ENCODE measurements around the gene NME4.

NME4 gene

DNA sequence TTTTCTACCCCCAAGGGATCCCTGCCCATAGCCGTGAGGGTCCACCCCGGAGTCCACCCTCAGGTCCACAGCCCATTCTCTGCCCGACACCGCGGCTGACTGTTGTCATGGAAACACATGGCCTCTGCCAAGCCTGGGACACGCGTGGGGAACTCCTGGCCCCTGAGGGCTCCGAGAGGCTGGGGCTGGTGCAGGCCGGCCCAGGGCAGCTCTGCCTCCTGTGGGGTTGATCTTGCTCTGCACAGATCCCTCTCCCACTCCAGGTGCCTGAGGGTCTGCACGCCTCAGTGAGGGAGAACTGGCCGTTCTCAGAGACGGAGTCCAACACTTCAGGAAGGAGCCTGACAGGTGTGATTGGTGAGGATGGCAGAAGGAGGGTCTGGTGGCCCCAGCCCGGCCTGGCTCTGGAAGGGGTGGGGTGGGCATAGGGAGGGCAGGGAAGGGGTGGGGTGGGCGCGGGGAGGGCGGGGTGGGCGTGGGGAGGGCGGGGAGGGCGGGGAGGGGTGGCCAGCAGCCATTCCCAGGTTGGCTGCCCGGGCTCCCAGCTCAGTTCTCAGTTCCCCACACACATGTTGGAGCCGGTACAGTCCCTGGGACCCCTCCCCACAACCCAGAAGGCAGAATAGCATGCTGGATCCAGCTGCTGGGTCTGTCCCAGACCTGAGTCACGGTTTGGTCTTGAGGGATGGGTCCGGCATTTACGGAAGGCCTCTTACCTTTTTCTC, 33.1 kb upstream of the NME4 start:
- no peak for DNase-seq (ENCODE audit: low read depth)

DNA sequence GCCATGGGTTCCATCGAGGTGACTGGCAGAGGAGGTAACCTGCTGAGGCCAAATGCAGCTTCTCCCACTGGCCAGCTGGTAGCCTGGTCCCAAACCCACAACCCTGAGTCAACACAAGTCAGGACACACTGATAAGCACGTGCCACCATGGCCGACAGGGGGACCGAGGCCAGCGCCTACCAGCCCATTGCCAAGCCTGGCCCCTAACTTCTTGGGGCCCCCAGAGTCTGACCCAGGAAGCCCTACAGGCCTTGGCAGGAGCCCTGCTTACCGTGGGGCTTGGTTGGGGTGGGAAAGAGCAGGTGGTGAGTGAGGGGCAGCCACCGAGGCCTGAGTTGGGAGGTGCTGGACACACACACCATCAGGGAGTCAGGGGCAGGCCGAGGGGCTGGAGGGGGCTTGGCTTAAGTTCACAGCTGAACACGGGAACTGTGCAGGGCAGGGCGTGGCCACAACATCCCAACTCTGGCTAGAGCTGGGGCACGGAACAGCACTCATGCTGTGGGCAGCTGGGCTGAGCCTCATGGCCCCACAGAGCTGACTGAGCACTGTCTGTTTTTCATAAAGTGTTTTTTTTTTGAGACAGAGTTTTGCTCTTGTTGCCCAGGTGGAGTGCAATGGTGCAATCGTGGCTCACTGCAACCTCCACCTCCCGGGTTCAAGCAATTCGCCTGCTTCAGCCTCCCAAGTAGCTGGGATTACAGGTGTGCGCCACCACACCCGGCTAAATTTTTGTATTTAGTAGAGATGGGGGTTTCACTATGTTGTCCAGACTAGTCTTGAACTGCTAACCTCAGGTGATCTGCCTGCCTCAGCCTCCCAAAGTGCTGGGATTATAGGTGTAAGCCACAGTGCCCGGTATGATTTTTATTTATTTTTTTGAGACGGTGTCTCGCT, 32.2 kb upstream of the NME4 start:
- no peak for DNase-seq (ENCODE audit: low read depth)

DNA sequence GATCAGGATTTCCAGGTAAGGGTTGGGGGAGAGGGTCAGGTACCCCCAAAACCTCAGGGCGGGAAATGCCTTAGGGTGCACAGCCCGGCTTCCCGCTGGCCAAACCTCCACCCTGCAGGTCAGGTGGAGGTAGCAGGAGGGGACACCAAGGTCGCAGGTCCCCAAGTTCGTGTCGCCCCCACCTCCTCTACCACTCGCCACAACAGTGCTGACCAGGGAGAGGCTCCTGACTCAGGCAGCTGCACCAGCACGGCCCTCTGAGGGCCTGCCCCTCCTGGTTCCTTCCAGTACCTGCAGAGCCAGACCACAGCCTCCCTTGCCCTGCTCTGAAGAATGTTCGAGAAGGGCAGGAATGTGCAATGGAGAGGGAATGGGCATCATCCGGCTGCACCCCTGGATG, 30.5 kb upstream of the NME4 start:
- no peak for DNase-seq (ENCODE audit: low read depth)

DNA sequence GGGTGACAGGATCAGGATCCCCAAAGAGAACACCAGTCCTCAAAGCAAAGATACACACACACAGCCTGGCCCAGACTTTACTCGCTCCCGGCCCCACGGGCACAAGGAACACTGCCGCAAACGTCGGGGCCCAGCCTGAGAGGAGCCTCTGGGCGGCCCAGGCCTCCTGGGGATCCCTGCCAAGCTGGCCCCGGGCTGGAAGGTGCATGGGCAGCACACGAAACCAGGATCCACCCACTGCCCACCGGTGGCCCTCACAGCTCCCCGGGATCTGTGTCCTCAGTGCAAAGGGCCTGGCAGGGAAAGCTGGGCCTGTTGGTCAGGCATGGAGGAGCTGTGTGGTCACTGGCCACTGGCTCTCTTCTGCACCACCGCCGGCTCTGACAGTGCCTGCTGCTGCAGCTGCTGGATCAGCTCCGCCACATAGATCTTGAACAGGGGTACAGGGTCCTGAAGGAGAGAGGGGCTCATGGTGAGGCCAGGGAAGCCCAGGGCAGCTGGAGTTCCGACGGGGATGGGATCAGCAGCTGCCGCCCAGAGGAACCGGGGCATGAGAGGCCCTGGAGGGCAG, 29.6 kb upstream of the NME4 start:
- DNase-seq (ENCODE audit: low read depth): no peak

DNA sequence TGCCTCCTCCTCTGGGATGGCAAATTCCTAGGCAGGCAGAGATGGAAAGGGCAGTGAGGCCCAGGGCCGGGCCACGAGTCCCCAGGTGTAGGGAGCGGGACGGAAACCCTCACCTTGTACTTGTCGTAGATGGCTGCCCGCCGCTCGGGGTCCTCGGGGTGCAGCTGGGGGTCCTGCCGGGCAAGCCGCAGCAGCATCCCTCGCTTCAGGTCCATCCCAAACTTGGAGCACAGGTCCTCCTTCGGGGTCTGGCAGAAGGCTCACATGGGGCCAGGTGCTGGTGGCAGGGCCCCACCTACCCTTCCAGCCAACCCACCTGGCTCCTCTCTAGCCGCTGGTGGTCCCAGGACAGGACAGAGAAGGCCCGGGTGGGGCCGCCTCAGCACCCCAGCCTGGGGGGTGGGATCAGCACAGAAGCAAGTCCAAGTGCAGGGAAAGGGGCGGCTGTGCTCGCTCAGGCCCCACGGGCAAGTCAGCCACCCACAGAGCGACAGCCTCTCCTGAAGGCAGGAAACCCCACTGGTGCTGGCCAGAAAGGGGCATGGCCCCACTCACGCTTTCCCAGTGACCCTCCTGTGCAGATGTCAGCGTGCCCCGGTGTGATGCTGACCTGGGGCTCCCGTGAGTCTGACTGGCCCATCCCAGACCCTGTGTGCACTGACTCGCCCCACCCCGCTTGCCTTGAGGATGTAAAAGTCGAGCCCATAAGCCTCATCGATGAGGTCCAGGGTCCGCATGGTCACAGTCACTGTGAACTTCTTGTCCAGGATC, 28.4 kb upstream of the NME4 start:
- DNase-seq (ENCODE audit: low read depth): no peak

DNA sequence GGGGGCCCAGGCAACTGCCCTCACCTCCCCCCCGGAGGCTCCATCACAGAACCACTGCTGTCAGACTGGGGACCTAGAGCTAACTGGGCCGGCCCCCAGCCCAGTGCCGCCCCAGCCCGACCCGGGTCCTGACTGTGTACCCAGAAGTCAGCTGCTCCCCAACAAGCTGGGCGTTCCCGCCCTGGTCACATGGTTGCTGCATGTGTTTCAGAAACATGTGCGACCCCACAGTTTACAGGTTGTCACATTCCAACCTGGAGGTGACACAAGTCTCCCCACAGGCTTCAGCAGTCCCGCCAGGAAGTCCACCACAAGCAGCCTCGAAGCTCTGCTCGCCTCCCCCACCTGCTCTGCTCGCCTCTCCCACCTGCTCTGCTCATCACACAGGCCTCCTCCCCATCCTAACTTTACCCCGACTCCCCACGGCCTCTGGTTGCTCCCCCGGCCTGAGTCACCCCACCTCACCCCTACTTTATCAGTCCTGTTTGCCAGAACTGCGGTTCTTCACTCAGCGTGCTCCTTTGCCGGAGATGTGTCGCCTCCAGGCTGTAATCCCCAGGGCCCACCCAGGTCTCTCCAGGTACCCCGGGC, 27.6 kb upstream of the NME4 start:
- no peak for DNase-seq (ENCODE audit: low read depth)

DNA sequence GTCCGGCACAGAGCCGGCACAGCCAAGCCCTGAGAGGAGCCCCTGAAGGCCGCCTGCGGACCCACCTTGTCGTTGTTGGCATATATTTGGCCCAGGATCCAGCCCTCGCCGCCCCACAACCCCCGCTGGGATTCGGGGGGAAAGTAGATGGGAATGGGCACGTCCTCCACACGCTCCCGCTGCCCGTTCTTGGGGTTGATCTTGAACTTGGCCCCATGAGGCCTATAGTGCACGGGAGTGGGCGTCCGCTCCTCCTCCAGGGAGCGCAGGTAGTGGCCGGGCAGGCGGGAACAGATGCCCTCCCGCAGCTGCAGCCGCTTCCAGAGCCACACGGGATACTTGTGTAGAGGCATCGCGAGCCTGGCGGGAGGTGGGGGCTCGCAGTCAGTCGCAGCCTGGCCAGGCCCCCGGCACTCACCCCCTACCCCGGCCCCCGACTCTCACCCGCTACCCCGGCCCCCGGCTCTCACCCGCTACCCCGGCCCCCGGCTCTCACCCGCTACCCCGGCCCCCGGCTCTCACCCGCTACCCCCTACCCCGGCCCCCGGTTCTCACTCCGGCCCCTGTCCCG, 27.0 kb upstream of the NME4 start:
- DNase-seq (ENCODE audit: low read depth): no peak

DNA sequence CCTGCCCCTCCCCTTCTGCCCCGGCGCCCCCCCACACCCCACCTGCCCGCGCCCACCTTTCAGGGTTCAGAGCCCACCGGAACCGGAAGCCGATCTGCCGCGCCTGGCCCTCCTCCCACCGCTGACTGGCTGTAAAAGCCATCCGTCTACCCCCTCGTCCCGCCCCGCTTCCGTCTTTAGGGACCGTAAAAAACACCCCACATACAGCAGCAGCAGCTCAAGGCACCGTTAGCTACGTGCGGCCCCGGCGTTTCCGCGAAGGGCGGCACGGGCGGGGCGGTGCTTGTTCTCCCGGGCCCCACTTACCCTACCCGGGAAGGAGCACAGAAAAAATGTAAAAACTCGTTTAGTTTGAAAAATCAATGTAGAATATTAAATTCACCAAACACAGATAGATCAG, 26.6 kb upstream of the NME4 start, which contains the start of gene MRPL28:
Gene MRPL28 (minus strand): TSS at position 96 of the 400 bp plus-strand sequence. CDS start 320 bp downstream, outside the sequence.
- DNase-seq (ENCODE audit: low read depth): peak; percentile 82

DNA sequence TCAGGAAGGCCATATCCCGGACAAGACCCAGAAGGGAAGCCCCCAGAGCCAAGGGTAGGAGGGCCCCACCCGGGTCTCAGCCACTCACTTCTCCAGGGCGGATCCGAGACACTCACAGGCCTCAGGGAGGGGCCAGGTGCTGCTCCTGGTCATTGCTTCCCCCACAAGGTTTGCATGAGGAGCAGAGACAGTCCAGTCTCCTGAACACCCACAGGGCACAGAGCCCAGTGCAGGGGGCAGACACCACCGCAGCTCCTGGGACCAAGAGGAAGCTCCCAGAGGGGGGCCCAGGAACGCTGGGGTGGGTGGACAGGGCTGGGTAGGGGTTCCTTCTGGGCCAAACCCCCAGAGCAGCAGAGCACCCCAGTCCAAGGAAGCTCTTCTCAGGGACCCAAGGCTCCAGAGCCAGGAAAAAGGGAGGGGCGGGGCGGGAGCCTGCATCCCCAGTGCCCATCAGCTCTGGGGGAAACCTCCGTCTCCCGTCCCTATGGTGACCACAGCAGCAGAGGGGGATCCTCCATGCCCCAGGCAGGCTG, 26.0 kb upstream of the NME4 start:
- DNase-seq (ENCODE audit: low read depth): no peak

DNA sequence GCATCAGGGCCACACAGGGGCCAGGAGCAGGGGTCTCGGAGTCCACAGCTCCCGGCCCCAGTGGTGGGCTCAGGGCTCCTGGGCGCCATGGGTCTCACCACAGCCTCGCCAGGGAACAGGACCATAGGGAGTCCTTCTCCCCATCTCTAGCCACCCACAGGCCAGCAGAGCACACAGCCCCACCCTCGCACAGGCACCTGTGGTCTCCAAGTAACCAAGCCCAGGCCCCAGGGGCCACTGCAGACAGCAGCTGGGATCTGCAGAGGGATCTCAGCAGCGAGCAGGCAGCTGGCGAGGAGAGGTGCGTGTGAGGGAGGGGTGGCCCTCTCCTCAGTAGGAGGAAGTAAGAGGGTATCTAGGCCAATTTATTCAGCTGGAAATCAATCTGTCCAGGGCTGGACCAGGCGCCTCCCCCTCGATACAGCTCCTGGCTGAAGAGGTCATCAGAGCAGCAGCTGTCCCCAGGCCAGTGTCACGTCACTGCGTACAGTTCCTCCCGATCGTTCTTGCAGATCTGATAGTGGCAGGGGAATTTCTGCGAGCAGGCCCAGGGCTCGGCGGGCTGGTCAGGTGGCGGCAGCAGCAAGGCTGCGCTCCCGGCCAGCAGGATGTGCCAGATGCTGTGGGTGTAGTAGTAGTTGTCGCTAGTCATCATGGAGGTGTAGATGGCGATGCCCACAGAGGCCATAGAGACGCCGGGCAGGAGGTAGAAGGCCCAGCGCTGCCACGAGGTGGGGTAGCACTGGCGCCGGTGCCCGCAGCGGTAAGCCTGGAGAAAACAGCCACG, 25.3 kb upstream of the NME4 start:
- no peak for DNase-seq (ENCODE audit: low read depth)

DNA sequence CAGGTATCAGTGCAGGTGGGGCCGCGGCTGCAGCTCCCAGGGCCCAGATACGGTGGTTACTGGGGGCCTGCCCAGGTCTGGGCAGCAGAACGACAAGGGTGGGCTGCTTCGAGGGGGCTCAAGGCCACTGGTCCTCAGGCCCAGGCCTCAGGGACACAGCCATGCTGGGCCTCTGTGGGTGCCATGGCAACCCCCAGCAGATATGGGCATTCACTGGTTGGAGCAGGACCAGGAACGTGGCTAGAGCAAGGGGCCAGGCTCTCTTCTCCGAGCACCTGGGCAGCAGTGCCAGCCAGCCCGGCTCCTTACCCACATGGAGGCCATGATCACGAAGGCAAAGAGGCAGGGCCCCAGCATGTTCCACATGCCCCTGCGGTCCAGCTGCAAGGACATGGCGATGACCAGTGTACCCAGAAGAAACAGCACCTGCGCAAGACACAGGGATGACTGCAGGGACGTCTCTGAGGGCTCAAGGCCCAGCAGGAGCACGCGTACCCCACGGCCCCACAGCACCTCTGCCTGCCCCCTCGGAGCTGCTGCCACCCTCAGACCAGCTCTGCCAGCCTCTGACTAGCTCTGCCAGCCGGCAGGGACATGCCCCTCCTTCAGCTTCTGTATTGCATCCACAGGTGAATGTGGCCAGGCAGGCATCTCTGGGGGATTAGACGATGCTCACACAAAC, 24.6 kb upstream of the NME4 start:
- DNase-seq (ENCODE audit: low read depth): no peak

DNA sequence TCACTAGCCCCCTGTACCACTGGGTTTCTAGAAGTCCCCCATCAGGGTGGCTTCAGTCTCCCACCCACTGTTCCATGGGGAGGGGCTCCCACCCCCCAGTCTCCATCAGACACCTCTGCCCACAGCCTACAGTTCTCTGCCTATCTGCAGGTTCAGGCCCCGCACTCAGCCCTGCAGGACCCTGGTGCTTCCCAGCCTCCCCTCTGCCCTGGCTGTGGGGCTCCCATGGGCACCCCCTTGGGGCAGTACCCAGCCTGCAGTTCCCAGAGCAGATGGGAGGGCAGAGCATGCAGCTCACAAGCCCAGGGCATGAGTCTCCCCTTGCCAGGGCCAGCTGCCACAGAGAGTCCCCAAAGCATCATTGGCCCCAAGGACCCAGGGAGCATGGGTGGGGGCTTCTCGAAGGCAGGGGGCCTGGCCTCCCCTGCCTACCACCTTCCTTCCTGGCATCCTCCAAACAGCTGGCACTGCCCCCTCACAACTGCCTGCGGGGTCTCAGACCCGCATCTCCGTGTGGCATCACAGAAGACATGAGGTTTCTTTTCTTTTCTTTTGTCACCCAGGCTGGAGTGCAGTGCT, 23.9 kb upstream of the NME4 start:
- DNase-seq (ENCODE audit: low read depth): no peak

DNA sequence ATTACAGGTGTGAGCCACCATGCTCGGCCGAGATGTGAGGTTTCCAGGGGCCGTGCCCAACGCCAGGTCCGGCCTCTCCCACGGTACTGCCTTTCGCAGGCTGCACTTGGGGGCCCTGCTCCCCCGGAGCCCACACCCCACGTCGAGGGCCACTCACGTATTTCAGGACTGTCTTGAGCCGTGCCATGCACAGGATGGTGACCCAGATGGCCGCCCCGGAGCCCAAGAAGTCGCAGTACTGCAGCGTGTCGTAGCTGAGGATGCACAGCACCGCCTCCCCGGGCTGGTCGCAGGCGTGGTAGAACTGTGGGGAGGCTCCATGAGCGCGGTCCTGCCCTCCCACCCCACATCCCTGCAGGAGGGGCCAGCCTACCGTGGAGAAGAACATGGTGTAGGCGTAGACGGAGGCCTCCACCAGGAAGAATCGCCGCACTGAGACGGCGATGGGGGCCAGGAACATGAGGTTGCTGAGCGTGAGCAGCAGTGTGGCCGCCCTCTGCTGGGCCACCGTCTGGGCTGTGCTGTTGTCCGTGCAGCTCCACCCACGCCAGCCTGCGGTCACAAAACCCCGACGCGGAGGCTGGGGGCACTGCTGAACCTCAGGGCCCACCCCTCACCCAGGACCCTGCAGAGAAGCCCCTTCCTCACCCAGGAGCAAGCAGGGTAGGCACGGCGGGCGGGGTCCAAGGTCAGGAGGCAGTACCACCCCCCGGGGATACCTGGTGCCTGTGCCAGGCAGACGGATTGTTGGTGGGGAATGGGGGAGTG, 23.0 kb upstream of the NME4 start:
- no peak for DNase-seq (ENCODE audit: low read depth)

DNA sequence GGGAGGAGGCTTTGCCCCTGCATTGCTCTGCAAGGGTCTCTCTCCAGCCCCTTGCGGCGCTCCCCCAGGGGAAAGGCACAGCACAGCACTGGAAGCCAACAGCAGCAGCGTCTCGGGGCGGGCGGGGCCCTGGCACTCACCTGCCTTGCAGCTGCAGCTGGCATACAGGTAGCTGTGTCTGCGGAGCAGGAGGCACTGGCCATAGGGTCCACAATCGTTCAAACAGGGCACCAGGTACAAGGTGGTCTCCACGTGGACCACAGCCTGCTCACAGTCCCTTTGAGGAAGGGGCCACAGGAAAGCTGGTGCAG, 22.4 kb upstream of the NME4 start:
- no peak for DNase-seq (ENCODE audit: low read depth)

DNA sequence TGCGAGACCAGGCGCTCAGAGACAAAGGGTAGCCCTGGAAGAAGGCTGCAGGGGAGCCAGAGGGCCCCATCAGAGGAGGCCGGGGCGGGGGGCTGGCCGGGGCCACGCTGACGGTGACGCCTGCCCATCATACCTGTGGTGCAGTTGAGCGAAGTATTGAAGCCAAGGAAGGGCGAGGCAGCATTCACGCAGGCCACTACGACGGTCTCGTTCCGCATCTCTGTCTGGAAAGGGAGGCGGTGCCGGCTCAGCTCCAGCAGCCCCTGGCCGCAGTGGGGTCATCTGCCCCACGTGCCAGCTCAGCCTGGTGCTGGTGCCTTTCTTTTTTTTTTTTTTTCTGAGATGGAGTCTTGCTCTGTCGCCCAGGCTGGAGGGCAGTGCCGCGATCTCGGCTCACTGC, 21.8 kb upstream of the NME4 start:
- DNase-seq (ENCODE audit: low read depth): no peak

DNA sequence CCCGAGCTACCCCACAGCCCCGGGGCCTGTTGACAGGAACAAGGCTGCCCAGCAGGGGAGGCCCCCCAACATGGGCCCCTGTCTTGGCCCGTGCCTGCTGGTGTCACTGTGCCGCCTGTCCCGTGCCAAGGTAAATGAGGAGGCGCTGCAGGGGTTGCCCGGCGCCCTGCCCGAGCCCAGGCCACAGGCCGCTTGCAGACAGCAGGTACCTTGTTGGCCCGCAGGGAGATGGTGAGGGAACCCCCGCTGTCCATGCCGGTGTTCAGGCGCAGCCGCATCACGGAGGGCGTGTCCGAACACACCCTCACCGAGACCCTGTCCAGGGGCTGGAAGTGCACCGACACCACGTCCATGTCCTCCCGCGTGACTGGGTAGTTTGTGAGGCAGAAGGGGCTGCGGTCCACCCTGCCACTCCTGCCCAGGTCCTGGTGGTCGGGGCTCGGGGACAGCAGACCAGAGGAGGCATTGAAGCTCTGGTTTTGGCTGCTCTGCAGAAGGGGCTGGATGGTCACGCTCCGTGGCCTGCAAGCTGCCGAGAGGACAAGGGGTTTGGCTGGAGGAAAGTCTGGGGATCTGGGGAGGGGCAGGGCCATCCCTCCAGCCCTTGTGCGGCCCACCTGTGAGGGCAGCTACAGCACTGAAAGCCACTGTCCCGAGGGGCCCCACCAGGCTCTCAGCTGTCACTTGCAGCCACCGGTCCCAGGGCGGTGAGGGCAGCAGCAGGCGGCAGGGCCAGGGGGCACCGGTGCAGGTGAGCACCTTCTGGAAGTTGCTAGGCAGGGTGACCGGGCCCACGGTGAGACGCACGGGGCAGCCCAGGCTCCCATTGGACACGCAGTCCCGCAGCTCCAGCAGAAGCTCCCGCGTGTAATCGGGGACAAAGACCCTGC, 20.8 kb upstream of the NME4 start:
- no peak for DNase-seq (ENCODE audit: low read depth)

DNA sequence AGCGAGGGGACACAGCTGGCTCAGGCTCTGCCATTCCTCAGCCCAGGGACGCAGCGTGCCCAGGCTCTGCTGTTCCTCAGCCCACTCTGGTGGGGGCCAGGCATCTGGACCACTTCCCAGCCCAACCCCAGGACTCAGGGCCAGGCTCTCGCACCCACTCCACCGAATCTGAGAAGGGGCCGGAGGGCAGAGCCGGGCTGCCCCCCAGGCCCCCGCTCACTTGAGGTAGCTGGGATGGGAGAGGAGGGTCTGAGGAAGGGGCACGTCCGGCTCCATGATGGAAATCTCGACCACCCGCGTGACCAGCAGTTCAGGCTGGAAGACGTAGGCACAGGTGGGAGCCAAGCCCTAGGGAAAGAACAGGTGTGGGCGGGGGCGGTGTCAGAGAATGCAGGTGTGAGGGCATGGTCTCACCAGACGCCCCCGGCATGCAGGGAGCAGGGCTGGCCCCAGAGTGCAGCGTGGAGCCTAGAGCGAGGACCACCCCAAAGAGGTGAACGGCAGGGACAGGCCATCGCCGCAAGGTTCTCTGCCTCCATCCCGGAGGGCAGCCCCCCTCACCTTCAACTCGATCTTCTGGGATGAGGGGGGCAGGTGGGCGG, 20.1 kb upstream of the NME4 start:
- DNase-seq (ENCODE audit: low read depth): no peak
